Ovary (tissue), 3 donors: ENCODE data around the gene DMRTB1.

Experiments
- CTCF ChIP-seq, 3 donors: fragments of 450-650 bp in 2 of 3; fragments of 200-600 bp in 1 of 3; IDR thresholded peaks; one replicate each; pipeline versions ENCODE4 v1.5.1 to v1.8.0; 2016 to 2022; ENCODE audit warnings: antibody characterized with exemption in 3 of 3, mild to moderate bottlenecking in 1 of 3
- POLR2A ChIP-seq: fragments of 450-650 bp; IDR thresholded peaks from one replicate; pipeline ENCODE4 v1.6.1; 2017; ENCODE audit warnings: antibody characterized with exemption, mild to moderate bottlenecking, moderate library complexity
- donor health status: DM: no; HTN: no; CAD: no.

- TF ChIP-seq POLR2A (no peak), CTCF (IDR thresholded peaks at IDR 0.05) (no peak)
Measured at GRCh38 chr1:53460211-53460634, 1.0 kb downstream of the DMRTB1 start.
